Heart left ventricle (tissue), 13 donors: ENCODE results near the gene ATRN.

ENCODE experiments used
- CTCF ChIP-seq, 12 donors: fragments of 200-600 bp; sonication (generic) in 4 of 12; IDR thresholded peaks; one replicate each; pipeline versions ENCODE4 v1.5.0 to v1.8.0; 2018 to 2022; ENCODE audit warnings: antibody characterized with exemption in 12 of 12, mild to moderate bottlenecking in 5 of 12
- POLR2A ChIP-seq, 2 donors: fragments of 450-650 bp; IDR thresholded peaks; one replicate each; pipeline ENCODE4 v1.6.1; 2017; ENCODE audit warnings: antibody characterized with exemption in 2 of 2, mild to moderate bottlenecking in 2 of 2, moderate library complexity in 2 of 2
- donor health status: ischemic (EF 13 %, LVEDD 7.1; RV severe dilation, severe dysfunction).
- donor health status: DM: no; HTN: yes; CAD: no.
- donor health status: DM: no; HTN: no; CAD: no.
- donor health status: ischemic (EF 25% LVEDD 6.9; RV normal size, moderate dysfunction).
- donor health status: ischemic (EF 25% LVEDD 5.7; RV mildly dilated, moderate dysfunction).
- donor health status: ischemic (EF 35%, LVEDD 5.7; RV mildly dilated, moderate dysfunction).
- donor health status: nonischemic (EF 11% LVEDD 7.7; RV severe dilation, severe dysfunction).
- donor health status: DM: yes; HTN: yes; CAD: no.
- donor health status: PGD.
- donor health status: ischemic (EF 29% LVEDD 5.4; RV normal size, mild dysfunction).
- donor health status: nonischemic (EF 23%, LVEDD 6.1; RV moderate dilation, normal function).

DNA sequence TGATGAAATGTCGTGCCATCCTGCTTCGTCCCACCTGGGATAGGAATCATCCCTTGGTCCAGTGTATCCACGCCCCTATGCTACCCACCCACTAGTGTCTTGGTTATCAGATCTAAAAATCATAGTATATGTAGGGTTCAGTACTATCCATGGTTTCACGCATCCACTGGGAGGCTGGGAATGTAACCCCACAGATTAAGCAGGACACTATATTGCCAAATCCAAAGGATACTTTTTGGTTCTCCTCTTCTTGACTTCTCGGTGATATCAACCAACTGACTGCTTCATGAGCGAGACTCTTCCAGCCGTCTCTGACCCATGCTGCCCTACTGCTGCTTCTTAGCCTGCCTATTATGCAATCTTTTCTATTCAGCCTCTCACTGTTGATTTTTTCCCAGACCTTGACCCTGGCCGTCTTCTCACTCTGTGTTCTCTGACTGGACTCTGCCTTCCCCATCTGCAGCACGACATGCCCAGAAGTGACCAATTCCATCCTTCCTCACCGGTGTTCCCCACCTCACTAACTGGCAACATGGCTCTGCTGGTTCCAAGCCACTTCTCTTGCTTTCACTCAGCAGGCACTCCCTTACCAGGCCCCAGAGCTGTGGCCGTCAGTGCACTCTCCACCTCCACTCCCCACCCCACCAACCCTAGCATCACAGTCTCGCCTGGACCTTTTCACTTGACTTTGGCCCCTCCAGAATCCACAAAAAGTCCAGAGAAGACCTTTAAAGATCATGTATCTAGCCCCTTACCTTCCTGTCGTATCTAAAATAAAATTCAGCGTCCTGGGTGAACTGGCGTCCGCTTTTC lies 157.9 kb downstream of the ATRN start:
- TF ChIP-seq CTCF (IDR thresholded peaks at IDR 0.05) (no peak), POLR2A (IDR thresholded peaks at IDR 0.05) (no peak)
